ENCODE data around the gene EXOSC9. TPM values are rescaled to one million over a fixed set of nuclear protein-coding genes. Genes with fewer than 3 reads are reported as not detected.

The EXOSC9 gene
- total and polyA plus RNA-seq, 10 of the 15 experiments (the other 5 are each of a cell fraction or from before 2014, with no cell fraction given), result 49.0 to 131 (median 85.4) TPM

DNA sequence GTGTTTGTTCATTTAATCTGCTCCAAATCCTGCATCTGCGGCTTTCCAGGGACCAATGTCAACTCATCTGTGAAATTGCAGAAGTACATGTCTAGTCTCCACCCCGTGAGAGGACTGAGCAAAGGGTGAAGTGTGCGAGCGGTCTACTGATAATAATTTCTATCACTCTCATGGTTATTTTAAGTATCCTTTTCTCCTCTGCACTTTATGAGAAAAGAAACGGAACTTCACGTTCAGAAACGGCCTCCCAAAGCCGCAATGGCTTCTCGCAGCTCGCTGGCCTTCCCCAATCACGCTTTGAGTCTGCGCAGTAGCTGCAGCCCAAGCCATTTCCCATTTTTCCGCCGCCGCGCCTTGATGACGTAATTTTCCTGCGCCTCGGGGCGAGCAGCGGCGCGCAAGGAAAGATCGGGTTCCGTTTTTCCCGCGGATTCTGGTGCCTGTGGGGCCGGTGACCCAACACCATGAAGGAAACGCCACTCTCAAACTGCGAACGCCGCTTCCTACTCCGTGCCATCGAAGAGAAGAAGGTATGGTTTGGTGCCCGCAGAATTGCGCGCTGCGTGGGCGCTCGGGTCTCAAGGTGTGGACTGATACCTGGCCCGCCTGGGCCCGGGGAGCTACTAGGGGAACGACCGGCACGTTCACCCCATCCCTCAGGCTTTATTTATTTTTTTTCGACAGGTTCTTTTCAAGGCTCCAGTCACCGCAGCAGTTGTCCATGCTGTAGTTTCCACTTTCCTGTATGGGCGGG, at the start of gene EXOSC9 (continued):
- TF ChIP-seq, protein P1, sequence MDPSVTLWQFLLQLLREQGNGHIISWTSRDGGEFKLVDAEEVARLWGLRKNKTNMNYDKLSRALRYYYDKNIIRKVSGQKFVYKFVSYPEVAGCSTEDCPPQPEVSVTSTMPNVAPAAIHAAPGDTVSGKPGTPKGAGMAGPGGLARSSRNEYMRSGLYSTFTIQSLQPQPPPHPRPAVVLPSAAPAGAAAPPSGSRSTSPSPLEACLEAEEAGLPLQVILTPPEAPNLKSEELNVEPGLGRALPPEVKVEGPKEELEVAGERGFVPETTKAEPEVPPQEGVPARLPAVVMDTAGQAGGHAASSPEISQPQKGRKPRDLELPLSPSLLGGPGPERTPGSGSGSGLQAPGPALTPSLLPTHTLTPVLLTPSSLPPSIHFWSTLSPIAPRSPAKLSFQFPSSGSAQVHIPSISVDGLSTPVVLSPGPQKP (IDR thresholded peaks at IDR 0.05; ENCODE audit: low read depth, low read length), result peak; percentile 44; the same call in 1 of the 2 replicates
- no peak for TF ChIP-seq RFX5 (IDR thresholded peaks at IDR 0.05; ENCODE audit: low read depth, low read length)
- TF ChIP-seq RAD51 (IDR thresholded peaks at IDR 0.05), result peak; percentile 46; the same call in 1 of the 2 replicates
- TF ChIP-seq, protein P2, sequence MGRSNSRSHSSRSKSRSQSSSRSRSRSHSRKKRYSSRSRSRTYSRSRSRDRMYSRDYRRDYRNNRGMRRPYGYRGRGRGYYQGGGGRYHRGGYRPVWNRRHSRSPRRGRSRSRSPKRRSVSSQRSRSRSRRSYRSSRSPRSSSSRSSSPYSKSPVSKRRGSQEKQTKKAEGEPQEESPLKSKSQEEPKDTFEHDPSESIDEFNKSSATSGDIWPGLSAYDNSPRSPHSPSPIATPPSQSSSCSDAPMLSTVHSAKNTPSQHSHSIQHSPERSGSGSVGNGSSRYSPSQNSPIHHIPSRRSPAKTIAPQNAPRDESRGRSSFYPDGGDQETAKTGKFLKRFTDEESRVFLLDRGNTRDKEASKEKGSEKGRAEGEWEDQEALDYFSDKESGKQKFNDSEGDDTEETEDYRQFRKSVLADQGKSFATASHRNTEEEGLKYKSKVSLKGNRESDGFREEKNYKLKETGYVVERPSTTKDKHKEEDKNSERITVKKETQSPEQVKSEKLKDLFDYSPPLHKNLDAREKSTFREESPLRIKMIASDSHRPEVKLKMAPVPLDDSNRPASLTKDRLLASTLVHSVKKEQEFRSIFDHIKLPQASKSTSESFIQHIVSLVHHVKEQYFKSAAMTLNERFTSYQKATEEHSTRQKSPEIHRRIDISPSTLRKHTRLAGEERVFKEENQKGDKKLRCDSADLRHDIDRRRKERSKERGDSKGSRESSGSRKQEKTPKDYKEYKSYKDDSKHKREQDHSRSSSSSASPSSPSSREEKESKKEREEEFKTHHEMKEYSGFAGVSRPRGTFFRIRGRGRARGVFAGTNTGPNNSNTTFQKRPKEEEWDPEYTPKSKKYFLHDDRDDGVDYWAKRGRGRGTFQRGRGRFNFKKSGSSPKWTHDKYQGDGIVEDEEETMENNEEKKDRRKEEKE (IDR thresholded peaks at IDR 0.05), result no peak
- TF ChIP-seq NFIC (IDR thresholded peaks at IDR 0.05; ENCODE audit: low read depth, low read length), result peak; percentile 77
- TF ChIP-seq SRF (IDR thresholded peaks at IDR 0.05; ENCODE audit: low read depth in 2 of 2, low read length in 2 of 2), result peak in 1 of 2 experiments; percentile 91; a peak in 2 of 4 replicates
- peak; percentile 21; the same call in 1 of the 2 replicates for TF ChIP-seq TBL1XR1 (IDR thresholded peaks at IDR 0.05; ENCODE audit: low read depth, low read length)
- TF ChIP-seq RCOR1 (conservative IDR thresholded peaks at IDR 0.05; ENCODE audit: low read depth, low read length), result no peak
- peak; percentile 93 for TF ChIP-seq STAT1 (conservative IDR thresholded peaks at IDR 0.05)
- TF ChIP-seq FOXK2 (IDR thresholded peaks at IDR 0.05), result no peak
- peak; percentile 54; the same call in 1 of the 2 replicates for TF ChIP-seq TARDBP (IDR thresholded peaks at IDR 0.05; ENCODE audit: borderline replicate concordance)
- TF ChIP-seq, protein P3, sequence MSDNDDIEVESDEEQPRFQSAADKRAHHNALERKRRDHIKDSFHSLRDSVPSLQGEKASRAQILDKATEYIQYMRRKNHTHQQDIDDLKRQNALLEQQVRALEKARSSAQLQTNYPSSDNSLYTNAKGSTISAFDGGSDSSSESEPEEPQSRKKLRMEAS (IDR thresholded peaks at IDR 0.05; ENCODE audit: low read depth, low read length), result no peak
- no peak for TF ChIP-seq ESRRA (IDR thresholded peaks at IDR 0.05; ENCODE audit: low read length)
- TF ChIP-seq BMI1 (IDR thresholded peaks at IDR 0.05; ENCODE audit: borderline replicate concordance), result peak; percentile 1; the same call in 1 of the 2 replicates
- TF ChIP-seq CHD4 (IDR thresholded peaks at IDR 0.05), result no peak
- TF ChIP-seq, protein P4, sequence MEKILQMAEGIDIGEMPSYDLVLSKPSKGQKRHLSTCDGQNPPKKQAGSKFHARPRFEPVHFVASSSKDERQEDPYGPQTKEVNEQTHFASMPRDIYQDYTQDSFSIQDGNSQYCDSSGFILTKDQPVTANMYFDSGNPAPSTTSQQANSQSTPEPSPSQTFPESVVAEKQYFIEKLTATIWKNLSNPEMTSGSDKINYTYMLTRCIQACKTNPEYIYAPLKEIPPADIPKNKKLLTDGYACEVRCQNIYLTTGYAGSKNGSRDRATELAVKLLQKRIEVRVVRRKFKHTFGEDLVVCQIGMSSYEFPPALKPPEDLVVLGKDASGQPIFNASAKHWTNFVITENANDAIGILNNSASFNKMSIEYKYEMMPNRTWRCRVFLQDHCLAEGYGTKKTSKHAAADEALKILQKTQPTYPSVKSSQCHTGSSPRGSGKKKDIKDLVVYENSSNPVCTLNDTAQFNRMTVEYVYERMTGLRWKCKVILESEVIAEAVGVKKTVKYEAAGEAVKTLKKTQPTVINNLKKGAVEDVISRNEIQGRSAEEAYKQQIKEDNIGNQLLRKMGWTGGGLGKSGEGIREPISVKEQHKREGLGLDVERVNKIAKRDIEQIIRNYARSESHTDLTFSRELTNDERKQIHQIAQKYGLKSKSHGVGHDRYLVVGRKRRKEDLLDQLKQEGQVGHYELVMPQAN (conservative IDR thresholded peaks at IDR 0.05), result peak; percentile 81
- peak; percentile 94 for TF ChIP-seq YY1 (IDR thresholded peaks at IDR 0.05; ENCODE audit: low read depth, low read length)
- no peak for TF ChIP-seq ZNF274 (IDR thresholded peaks at IDR 0.05; ENCODE audit: insufficient read depth, insufficient read length)
- TF ChIP-seq, protein P5, sequence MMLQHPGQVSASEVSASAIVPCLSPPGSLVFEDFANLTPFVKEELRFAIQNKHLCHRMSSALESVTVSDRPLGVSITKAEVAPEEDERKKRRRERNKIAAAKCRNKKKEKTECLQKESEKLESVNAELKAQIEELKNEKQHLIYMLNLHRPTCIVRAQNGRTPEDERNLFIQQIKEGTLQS (IDR thresholded peaks at IDR 0.05; ENCODE audit: borderline replicate concordance, extremely low read depth, low read depth, low read length), result peak; percentile 85; the same call in 1 of the 2 replicates
- TF ChIP-seq NBN (IDR thresholded peaks at IDR 0.05), result peak; percentile 98
- no peak for TF ChIP-seq NFYA (IDR thresholded peaks at IDR 0.05; ENCODE audit: borderline replicate concordance, low read depth, low read length)
- TF ChIP-seq SIN3A (IDR thresholded peaks at IDR 0.05; ENCODE audit: low read depth, low read length), result peak; percentile 92
- TF ChIP-seq, protein P6, sequence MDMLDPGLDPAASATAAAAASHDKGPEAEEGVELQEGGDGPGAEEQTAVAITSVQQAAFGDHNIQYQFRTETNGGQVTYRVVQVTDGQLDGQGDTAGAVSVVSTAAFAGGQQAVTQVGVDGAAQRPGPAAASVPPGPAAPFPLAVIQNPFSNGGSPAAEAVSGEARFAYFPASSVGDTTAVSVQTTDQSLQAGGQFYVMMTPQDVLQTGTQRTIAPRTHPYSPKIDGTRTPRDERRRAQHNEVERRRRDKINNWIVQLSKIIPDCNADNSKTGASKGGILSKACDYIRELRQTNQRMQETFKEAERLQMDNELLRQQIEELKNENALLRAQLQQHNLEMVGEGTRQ (IDR thresholded peaks at IDR 0.05; ENCODE audit: borderline replicate concordance, low read depth, low read length), result no peak
- peak; percentile 84 for TF ChIP-seq POLR2A (IDR thresholded peaks at IDR 0.05; ENCODE audit: low read depth, low read length)

Measured in GM12878 (cell line).